ENCODE measurements around the gene PFKFB2. TPM values are rescaled to one million over a fixed set of nuclear protein-coding genes. Genes with fewer than 3 reads are reported as not detected.

The PFKFB2 gene
- total RNA-seq, 2 experiments from 2014 or later: 3.2 to 4.0 TPM

GRCh38 chr1:207034208-207034607 lies 18.9 kb upstream of the PFKFB2 start:
- Mint-ChIP-seq H3K4me1 (ENCODE audit: low read depth) (no peaks in the 10 kb centered on the region), H3K27me3 (peaks cover 46% of the 10 kb centered on the region)

GRCh38 chr1:207034998-207035397 lies 18.1 kb upstream of the PFKFB2 start:
- no peak for TF ChIP-seq CTCF (IDR thresholded peaks at IDR 0.05)
- no peak overlapping the region for H3K4me3 Mint-ChIP-seq
- no peaks in the 10 kb centered on the region for H3K36me3 Mint-ChIP-seq (ENCODE audit: low read depth)
- H3K9me3 Mint-ChIP-seq: no peaks in the 10 kb centered on the region
- CTCF ChIA-PET: no interaction called here
- intact Hi-C loops (cut with DNase I, micrococcal nuclease): no loop called here
- POLR2A ChIA-PET: no interaction called here
- ATAC-seq (ENCODE audit: poor library complexity): no peak
- Histone ChIP-seq H3K27ac (ENCODE audit: low read depth in 1 of 2, low read length in 2 of 2) (no peak overlapping the region), H3K4me3 (ENCODE audit: low read length) (no peak overlapping the region), H3K27me3 (ENCODE audit: control insufficient read depth in 1 of 2, insufficient read depth in 2 of 2, low read length in 2 of 2) (peaks cover 11 to 24% of the 10 kb centered on the region in 2 experiments), H3K4me1 (ENCODE audit: insufficient read depth, low read length) (no peaks in the 10 kb centered on the region), H3K36me3 (ENCODE audit: insufficient read depth, low read length) (no peaks in the 10 kb centered on the region), H3K9me3 (ENCODE audit: control insufficient read depth in 1 of 2, insufficient read depth in 1 of 2, low read length in 2 of 2) (no peaks in the 10 kb centered on the region)
- no peak overlapping the region for H3K27ac Mint-ChIP-seq
- no peak for DNase-seq
- no peaks in the 10 kb centered on the region for H3K4me1 Mint-ChIP-seq (ENCODE audit: low read depth)
- peaks cover 38% of the 10 kb centered on the region for H3K27me3 Mint-ChIP-seq

More at GRCh38 chr1:207034208-207034607, 18.9 kb upstream of the PFKFB2 start:
- no peak for TF ChIP-seq CTCF (IDR thresholded peaks at IDR 0.05)
- Histone ChIP-seq H3K27ac (ENCODE audit: low read depth in 1 of 2, low read length in 2 of 2) (no peak overlapping the region), H3K9me3 (ENCODE audit: control insufficient read depth in 1 of 2, insufficient read depth in 1 of 2, low read length in 2 of 2) (no peaks in the 10 kb centered on the region), H3K36me3 (ENCODE audit: insufficient read depth, low read length) (no peaks in the 10 kb centered on the region), H3K4me1 (ENCODE audit: insufficient read depth, low read length) (no peaks in the 10 kb centered on the region), H3K4me3 (ENCODE audit: low read length) (no peak overlapping the region), H3K27me3 (ENCODE audit: control insufficient read depth in 1 of 2, insufficient read depth in 2 of 2, low read length in 2 of 2) (peaks cover 11 to 23% of the 10 kb centered on the region in 2 experiments)
- H3K27ac Mint-ChIP-seq: no peak overlapping the region
- ATAC-seq (ENCODE audit: poor library complexity): no peak
- ChIA-PET POLR2A (no interaction called here), CTCF (interaction anchor here (1.5 kb wide), 1 partner anchor 10 kb away, joined by 4 read pairs; no protein-coding TSS in a partner anchor)
- DNase-seq: no peak
- no peaks in the 10 kb centered on the region for H3K36me3 Mint-ChIP-seq (ENCODE audit: low read depth)
- H3K9me3 Mint-ChIP-seq: no peaks in the 10 kb centered on the region
- intact Hi-C loops (cut with DNase I, micrococcal nuclease): no loop called here
- no peak overlapping the region for H3K4me3 Mint-ChIP-seq

- Histone ChIP-seq H3K27me3 (ENCODE audit: control insufficient read depth in 1 of 2, insufficient read depth in 2 of 2, low read length in 2 of 2) (peaks cover 4 to 18% of the 10 kb centered on the region in 2 experiments), H3K27ac (ENCODE audit: low read depth in 1 of 2, low read length in 2 of 2) (no peak overlapping the region), H3K9me3 (ENCODE audit: control insufficient read depth in 1 of 2, insufficient read depth in 1 of 2, low read length in 2 of 2) (no peaks in the 10 kb centered on the region), H3K36me3 (ENCODE audit: insufficient read depth, low read length) (no peaks in the 10 kb centered on the region), H3K4me1 (ENCODE audit: insufficient read depth, low read length) (no peaks in the 10 kb centered on the region), H3K4me3 (ENCODE audit: low read length) (no peak overlapping the region)
- POLR2A ChIA-PET: no interaction called here
- H3K36me3 Mint-ChIP-seq (ENCODE audit: low read depth): no peaks in the 10 kb centered on the region
- no peak for TF ChIP-seq CTCF (IDR thresholded peaks at IDR 0.05)
- no peak overlapping the region for H3K27ac Mint-ChIP-seq
- peaks cover 28% of the 10 kb centered on the region for H3K27me3 Mint-ChIP-seq
- no peak overlapping the region for H3K4me3 Mint-ChIP-seq
- CTCF ChIA-PET: no interaction called here
- intact Hi-C loops (cut with DNase I, micrococcal nuclease): no loop called here
- no peaks in the 10 kb centered on the region for H3K4me1 Mint-ChIP-seq (ENCODE audit: low read depth)
- H3K9me3 Mint-ChIP-seq: no peaks in the 10 kb centered on the region
- DNase-seq (no peak), ATAC-seq (ENCODE audit: poor library complexity) (no peak)
Observed at GRCh38 chr1:207035877-207036551, 17.1 kb upstream of the PFKFB2 start.
